NCI-H128 (cell line): ENCODE data around the gene UQCC2.

Source experiments
- DNase-seq: peaks from one replicate; lab custom pipeline; 2025; ENCODE audit not compliant: unreplicated experiment; lab: John Stamatoyannopoulos, UW

UQCC2 gene

GRCh38 chr6:33744001-33744848, 32.7 kb upstream of the UQCC2 start:
- peak; percentile 58 for DNase-seq

DNA sequence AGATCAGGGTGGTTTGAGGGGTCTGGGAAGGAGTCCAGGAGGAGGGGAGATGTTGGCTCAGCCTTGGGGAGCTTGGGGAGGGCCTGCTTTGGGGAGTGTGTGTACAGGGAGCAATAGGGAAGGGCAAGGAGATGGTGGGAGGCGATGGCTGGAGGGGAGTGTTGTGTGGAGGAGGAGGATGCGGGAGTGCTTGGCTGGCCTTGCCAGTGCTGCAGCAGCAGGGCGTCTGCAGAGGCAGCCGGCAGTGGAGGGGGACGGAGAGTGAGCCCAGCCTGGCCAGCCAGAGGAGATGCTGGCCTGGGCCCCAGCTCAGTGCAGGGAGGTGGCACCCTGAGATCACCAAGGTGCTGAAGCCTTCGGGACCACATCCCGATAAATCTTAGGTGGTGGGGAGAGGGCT, 31.3 kb upstream of the UQCC2 start:
- no peak for DNase-seq

GRCh38 chr6:33742092-33742491, 30.6 kb upstream of the UQCC2 start:
- no peak for DNase-seq

DNA sequence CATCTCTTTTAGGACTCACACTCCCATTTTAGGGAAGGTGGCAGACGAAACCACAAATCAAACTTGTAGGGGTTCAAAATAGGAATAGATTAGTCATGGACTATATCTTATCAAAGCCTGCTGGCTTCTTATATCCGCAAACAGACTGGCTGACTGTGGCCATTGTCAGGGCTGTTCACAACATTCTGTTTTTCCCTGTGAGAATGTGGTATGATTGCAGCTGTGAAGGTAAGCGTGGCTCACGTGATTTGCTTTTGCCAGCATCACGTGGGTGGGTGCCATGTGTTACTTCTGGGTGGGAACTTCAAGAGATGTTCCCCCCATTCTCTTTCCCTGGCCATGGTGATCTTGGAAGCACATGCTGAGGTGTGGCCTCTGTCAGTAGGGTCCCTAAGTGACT, 29.3 kb upstream of the UQCC2 start:
- no peak for DNase-seq

DNA sequence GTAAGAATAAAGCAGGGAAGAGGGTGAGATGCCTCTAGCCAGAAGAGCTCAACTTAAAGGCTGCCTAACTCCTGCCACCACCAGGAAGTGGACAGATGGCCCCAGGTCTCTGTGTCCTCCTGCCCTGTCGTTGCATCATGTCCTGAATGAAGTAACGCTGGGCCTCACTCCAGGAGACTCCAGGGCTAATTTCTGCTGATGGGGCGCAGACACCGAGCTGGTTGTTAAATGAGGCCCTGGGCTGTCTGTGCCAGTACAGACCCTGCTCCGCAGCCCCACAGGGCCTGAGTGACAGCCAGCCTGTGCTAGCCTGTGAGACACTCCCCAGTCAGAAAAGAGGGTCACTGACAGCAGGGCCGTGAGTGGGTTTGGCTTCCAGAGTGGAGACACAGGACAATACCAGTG, 28.7 kb upstream of the UQCC2 start:
- no peak for DNase-seq

DNA sequence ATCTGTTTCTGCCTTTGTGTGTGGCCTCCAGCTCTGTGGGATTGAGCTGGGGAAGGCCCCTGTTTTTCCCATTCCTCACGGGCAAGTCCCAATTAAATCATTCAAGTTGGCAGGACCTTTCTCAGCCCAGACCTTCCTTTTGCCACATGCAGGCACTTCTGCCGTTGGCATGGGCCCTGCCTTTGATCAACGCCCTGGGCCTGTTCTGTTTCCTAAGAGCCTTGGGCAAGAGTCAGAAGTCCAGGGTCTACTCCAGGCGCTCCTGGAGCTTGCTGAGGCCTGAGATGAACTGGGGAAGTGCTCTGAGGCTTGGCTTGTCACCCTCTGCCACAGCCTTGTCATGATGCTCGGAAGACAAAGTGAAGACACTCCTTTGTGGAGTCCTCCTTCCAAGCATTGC, 28.1 kb upstream of the UQCC2 start:
- no peak for DNase-seq

DNA sequence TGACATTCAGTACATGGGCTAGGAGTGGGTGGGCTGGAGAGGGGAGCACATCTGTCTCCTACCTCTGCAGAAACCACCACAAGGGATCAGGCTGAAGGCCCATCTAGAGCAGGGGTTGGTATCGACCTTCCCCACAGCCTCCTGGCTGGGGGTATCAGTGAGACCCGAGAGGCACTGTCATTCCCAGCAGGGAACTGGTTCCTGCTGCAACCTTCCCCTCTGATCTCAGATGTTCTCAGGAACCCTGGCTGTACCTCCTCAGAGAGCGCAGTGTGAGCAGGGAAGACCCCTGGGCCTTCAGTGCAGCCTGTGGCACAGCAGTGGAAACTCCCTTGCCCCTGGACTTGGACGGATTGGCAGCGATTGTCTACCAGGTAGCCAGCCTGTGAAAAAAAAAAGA, 27.4 kb upstream of the UQCC2 start:
- DNase-seq, result no peak

- DNase-seq, result no peak
These were observed 26.7 kb upstream of the UQCC2 start for GRCh38 chr6:33738153-33738552.

GRCh38 chr6:33737267-33738026, 25.9 kb upstream of the UQCC2 start:
- no peak for DNase-seq

DNA sequence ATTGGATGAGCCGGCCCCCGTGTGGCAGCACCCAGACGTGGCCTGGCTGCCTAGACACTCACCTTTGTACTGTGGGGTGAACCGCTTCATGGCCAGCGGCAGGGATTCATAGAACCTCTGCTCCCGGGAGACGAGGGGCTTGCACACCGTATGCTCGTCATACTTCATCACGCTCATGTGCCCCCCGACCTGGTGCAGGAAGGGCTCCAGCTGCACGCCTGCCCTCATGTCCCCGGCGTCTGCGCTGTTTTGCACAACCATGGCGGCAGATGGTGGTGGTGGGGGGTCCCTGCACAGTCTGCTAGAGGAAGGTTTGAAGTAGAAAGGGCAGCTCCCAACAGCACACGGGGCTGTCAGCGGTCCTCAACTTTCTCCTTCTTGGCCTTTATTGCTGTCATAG, 23.7 kb upstream of the UQCC2 start:
- no peak for DNase-seq

GRCh38 chr6:33733709-33734007, 22.2 kb upstream of the UQCC2 start:
- no peak for DNase-seq

DNA sequence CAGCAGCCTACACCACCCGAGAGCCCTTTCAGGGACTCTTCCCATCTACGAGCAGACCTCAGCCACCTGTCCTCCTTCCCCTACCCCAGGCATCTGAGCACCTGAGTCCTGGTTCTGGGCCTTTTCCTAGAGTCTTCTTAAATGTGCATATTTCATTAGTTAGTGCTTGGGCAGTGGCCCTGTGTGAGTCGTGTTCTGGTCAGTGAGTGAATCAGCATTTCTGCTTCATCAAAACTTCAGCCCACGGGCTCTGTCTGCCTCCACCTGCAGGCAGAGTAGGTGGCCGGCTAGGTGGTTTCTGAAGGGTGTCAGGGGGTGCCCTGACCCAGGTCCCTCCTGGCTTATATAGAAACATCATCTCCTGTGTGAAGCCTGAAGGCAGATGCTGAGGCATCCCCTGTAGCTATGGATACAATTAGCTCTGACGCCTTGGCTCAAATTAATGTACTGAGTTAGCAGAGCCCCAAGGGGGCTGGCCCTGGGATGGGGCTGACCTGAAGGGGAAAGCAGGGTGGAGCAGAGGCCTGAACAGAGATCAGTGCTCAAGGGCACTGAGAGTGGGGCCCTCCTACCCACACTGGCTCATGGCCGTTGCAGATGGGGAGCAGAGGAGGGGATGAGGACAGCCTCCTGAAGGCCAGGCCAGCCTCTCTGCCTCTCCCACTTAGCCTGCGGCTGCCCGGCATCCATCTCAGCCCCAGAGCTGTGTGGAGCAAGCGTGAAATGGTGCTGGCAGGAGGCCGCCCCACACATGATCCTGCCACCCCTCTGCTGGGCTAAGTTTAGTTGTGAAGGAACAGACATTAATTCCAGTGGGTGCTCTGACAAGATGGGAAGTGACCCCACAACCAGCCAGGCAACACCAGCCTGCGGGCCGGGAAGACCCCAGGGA, 21.6 kb upstream of the UQCC2 start:
- no peak for DNase-seq

- DNase-seq, result no peak
These were observed 20.9 kb upstream of the UQCC2 start for GRCh38 chr6:33732385-33732784.

GRCh38 chr6:33731751-33732282, 20.3 kb upstream of the UQCC2 start:
- no peak for DNase-seq

DNA sequence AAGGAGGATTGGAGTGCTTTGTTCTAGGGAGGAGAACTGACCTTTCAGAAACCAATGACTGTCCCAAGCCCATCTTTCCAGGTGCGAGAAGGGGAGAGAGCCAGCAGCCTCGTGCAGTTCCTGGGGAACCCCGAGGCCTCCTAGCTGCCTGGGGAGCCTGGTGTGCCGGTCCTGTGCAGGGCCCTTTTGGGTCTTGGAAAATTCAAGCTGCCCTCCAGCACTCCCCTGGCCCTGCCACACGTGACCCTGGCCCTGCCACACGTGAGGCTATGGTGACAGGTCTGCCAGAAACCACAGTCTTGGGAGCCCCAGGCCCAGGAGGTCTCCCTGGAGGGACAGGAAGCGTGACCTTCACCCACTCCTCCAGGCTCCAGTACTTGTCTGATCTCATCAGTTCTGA, 19.5 kb upstream of the UQCC2 start:
- no peak for DNase-seq

DNA sequence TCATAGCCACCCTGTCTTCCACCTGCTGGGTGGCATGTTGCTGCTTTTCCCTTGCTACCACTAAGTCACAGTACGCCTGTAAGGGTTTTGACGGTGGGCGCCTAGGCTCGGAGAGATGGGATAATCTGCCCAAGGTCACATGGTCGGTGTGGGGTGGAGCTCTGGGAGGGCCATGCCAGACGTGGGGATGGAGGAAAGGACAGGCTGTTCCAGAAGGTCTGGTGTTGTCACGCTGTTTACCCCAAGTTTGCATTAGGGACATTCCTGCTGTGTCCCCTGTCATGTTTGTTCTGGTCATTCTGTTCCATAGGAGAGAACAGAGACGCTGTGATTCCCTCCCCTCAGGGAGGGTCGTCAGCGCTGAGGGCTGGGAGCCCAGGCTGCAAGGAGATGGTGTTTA, 19.1 kb upstream of the UQCC2 start:
- DNase-seq, result no peak

GRCh38 chr6:33729059-33729458, 17.6 kb upstream of the UQCC2 start:
- DNase-seq, result no peak

- DNase-seq, result no peak
These were observed 16.9 kb upstream of the UQCC2 start for GRCh38 chr6:33728438-33728837.

DNA sequence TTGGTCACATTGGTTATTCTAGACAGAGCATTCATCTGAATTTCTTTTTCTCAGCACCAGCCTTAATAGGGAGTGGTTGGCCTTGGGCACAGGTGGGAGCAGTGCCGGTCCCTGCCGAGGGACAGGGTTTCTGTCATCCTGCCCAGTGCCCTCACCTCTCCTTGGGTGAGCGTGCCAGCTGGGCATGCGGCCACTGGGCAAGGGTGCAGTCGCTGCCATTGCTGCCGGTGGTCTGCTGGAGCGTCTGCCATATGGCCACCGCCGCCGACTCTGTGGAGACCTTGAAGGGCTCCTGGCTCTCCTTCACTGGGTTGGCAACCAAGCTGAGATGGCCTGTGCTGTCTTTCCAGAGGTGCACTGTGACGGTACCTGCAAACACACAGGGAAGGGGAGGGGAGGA, 16.4 kb upstream of the UQCC2 start:
- DNase-seq, result no peak

- DNase-seq, result no peak
These were observed 15.6 kb upstream of the UQCC2 start for GRCh38 chr6:33727126-33727525.

- DNase-seq, result no peak
These were observed 15.2 kb upstream of the UQCC2 start for GRCh38 chr6:33726696-33727095.
